Measurements from ENCODE around the gene LDLRAD1. TPM values are rescaled to one million over a fixed set of nuclear protein-coding genes. Genes with fewer than 3 reads are reported as not detected.

The LDLRAD1 gene
- not detected in 2 replicates for total RNA-seq

GRCh38 chr1:54017979-54018378 is at the start of gene LDLRAD1:
Gene LDLRAD1, minus strand, starts transcription at chr1:54018186. Its CDS starts 74 bp downstream, at chr1:54018112.

GRCh38 chr1:54052934-54053744 is 35.2 kb upstream of the LDLRAD1 start, which contains the start of the genes TCEANC2 and TMEM59:
Gene TCEANC2, plus strand, starts transcription at chr1:54053608. Its CDS starts 815 bp downstream, at chr1:54054423.
Gene TMEM59, minus strand, starts transcription at chr1:54053204. Its CDS starts 16 bp downstream, at chr1:54053188.

Other genes with a start within 250 kb of the LDLRAD1 start
- gene NDC1, start 179.9 kb downstream of the LDLRAD1 start, total RNA-seq: 32.1 and 37.6 TPM in 2 replicates
- gene YIPF1, start 128.4 kb downstream of the LDLRAD1 start, total RNA-seq: 16.5 and 17.2 TPM in 2 replicates
- gene DIO1, start 124.0 kb downstream of the LDLRAD1 start, total RNA-seq: not detected in 2 replicates
- gene IFT25, start 72.5 kb downstream of the LDLRAD1 start, total RNA-seq: 16.8 and 20.9 TPM in 2 replicates
- gene LRRC42, start 71.8 kb downstream of the LDLRAD1 start, total RNA-seq: 25.9 and 29.2 TPM in 2 replicates
- 170 and 194 TPM in 2 replicates for gene TMEM59, start 35.0 kb upstream of the LDLRAD1 start, total RNA-seq
- gene TCEANC2, start 35.4 kb upstream of the LDLRAD1 start, total RNA-seq: 2.3 and 3.1 TPM in 2 replicates
- gene CDCP2, start 134.8 kb upstream of the LDLRAD1 start, total RNA-seq: not detected in 2 replicates
- gene CYB5RL, start 181.8 kb upstream of the LDLRAD1 start, total RNA-seq: 3.4 and 5.4 TPM in 2 replicates
- 155 and 158 TPM in 2 replicates for gene MRPL37, start 182.0 kb upstream of the LDLRAD1 start, total RNA-seq